ENCODE measurements around the gene CYP46A1.

- TF ChIP-seq CTCF (IDR thresholded peaks at IDR 0.05) (no peak), POLR2A (IDR thresholded peaks at IDR 0.05) (no peak)
Measured at GRCh38 chr14:99690636-99691035, 6.5 kb downstream of the CYP46A1 start.
